DND-41 (cell line): Measurements from ENCODE around the gene UGGT2.

Source experiments
- CTCF ChIP-seq: IDR thresholded peaks from 2 replicates; pipeline ENCODE4 v1.5.1; 2012; ENCODE audit warnings: borderline replicate concordance, low read length, moderate library complexity, mild to moderate bottlenecking; ENCODE audit not compliant: poor library complexity, severe bottlenecking; ENCODE audit errors: extremely low read depth
- EZH2 ChIP-seq: IDR thresholded peaks from 3 replicates; pipeline ENCODE4 v1.6.1; 2012; ENCODE audit warnings: borderline replicate concordance, low read depth, mild to moderate bottlenecking, moderate library complexity, low read length, inconsistent platforms; ENCODE audit not compliant: severe bottlenecking

GRCh38 chr13:96025283-96025682, 27.9 kb downstream of the UGGT2 start:
- no peak for TF ChIP-seq CTCF
- no peak for TF ChIP-seq EZH2
